Testis (tissue), 5 donors: Measurements from ENCODE around the gene TFEB. TPM values are rescaled to one million over a fixed set of nuclear protein-coding genes. Genes with fewer than 3 reads are reported as not detected.

Experiments
- DNase-seq: peaks from one replicate; pipeline ENCODE4 v3.0.0-alpha.2; 2019
- H3K27ac ChIP-seq, 2 donors: fragments of 200-600 bp; sonication (generic); one replicate each; pipeline ENCODE4 v1.5.1; 2019
- H3K27me3 ChIP-seq: fragments of 200-600 bp; sonication (generic); one replicate; pipeline ENCODE4 v1.5.1; 2019
- H3K36me3 ChIP-seq: fragments of 200-600 bp; sonication (generic); one replicate; pipeline ENCODE4 v1.5.1; 2017; ENCODE audit warnings: low read depth; ENCODE audit errors: missing control alignments
- H3K4me1 ChIP-seq: fragments of 200-600 bp; sonication (generic); one replicate; pipeline ENCODE4 v1.5.1; 2019
- H3K4me3 ChIP-seq, 2 donors: fragments of 200-600 bp; sonication (generic); one replicate each; pipeline ENCODE4 v1.5.1; 2017 to 2019
- H3K9me3 ChIP-seq: fragments of 200-600 bp; sonication (generic); one replicate; pipeline ENCODE4 v1.5.1; 2017
- CTCF ChIP-seq, 3 experiments: fragments of 450-650 bp in 2 of 3; fragments of 200-600 bp in 1 of 3; sonication (generic) in 1 of 3; IDR thresholded peaks; one replicate each; pipeline ENCODE4 v1.5.1; 2016 to 2019; ENCODE audit warnings: antibody characterized with exemption in 3 of 3, mild to moderate bottlenecking in 2 of 3, moderate library complexity in 1 of 3
- POLR2A ChIP-seq: fragments of 450-650 bp; IDR thresholded peaks from one replicate; pipeline ENCODE4 v1.6.1; 2017; ENCODE audit warnings: antibody characterized with exemption, mild to moderate bottlenecking, moderate library complexity
- WGBS, 2 donors: methylation state at CpG; one replicate each; pipeline ENCODE4 v1.1.5; 2018; 5-methylcytosine and 5-hydroxymethylcytosine counted together
- intact Hi-C: fragments of 100-400 bp; cut with DNase I; formaldehyde crosslinking; loops from one replicate; pipeline ENCODE4 v1.15.1; 2023; ENCODE audit warnings: low total_unique reads
- long read RNA-seq, 2 donors: transcript quantifications; one replicate each; lab custom pipeline, GENCODE V29; 2026
- polyA plus RNA-seq: library from polyadenylated mRNA; stranded (reverse); fragments of 350-450 nt; fragmentation: Illumina TruSeq; extraction: RNeasy Lipid Tissue Mini Kit (QIAGEN cat#74804); gene quantifications from one replicate; pipeline ENCODE4 v1.2.3, GENCODE V29; 2014; ENCODE audit warnings: low read depth, low replicate concordance; ENCODE audit not compliant: insufficient read depth
- total RNA-seq, 2 donors: library from RNA; depleted of rRNA; stranded (reverse); fragments of >200 nt; gene quantifications; one replicate each; pipeline ENCODE4 v1.2.3, GENCODE V29; 2016

TFEB gene
- total RNA-seq (1 to 10 TPM; 4.5 to 5.2 TPM), polyA plus RNA-seq (6.3 TPM)
- long read RNA-seq, donor 1, partial matches to known transcripts = 0 of 2 reads
- long read RNA-seq, donor 1, other reads (novel, unspliced or antisense) = 0 of 2 reads
- long read RNA-seq, donor 2, partial matches to known transcripts = 0 of 2 reads
- long read RNA-seq, donor 2, other reads (novel, unspliced or antisense) = 0 of 2 reads

GRCh38 chr6:41735427-41736185 lies at the start of gene TFEB:
Gene TFEB, minus strand, starts transcription at chr6:41735608. Its CDS starts 44,395 bp downstream, at chr6:41691213.
- WGBS, 2 donors = 5 to 8% methylated on average over 29 to 50 of the region's 50 CpGs
- TF ChIP-seq CTCF (IDR thresholded peaks at IDR 0.05) = peak; percentile 87 to 97 (median 95)
- no peak for TF ChIP-seq POLR2A
- peak within 1 kb of the TSS; percentile 65 to 90 for H3K27ac ChIP-seq
- H3K9me3 ChIP-seq = no peaks in the 10 kb centered on the region
- H3K4me3 ChIP-seq = peak within 1 kb of the TSS; percentile 69 to 75
- peaks cover 12% of the 10 kb centered on the region for H3K4me1 ChIP-seq
- intact Hi-C loops = no loop called here
- no peaks in the 10 kb centered on the region for H3K36me3 ChIP-seq
- peak; percentile 98 for DNase-seq
- H3K27me3 ChIP-seq = no peaks in the 10 kb centered on the region

GRCh38 chr6:41784581-41785171 lies 49.3 kb upstream of the TFEB start:
- intact Hi-C loops = loop anchor here (5.0 kb wide), 2 partner anchors 138 to 263 kb away; partner anchors contain the start of genes BYSL and MED20
- no peak for TF ChIP-seq CTCF (IDR thresholded peaks at IDR 0.05)
- TF ChIP-seq POLR2A = no peak
- Histone ChIP-seq H3K4me1 (peaks cover 18% of the 10 kb centered on the region), H3K9me3 (no peaks in the 10 kb centered on the region), H3K36me3 (no peaks in the 10 kb centered on the region), H3K27me3 (no peaks in the 10 kb centered on the region), H3K4me3 (no peak overlapping the region), H3K27ac (no peak overlapping the region)
- 83 to 84% methylated on average over 5 of the region's 5 CpGs for WGBS, 2 donors
- no peak for DNase-seq

- no peak for DNase-seq
These were observed 47.8 kb upstream of the TFEB start for GRCh38 chr6:41783106-41783780.

GRCh38 chr6:41781366-41781730 lies 45.9 kb upstream of the TFEB start:
- no peaks in the 10 kb centered on the region for H3K27me3 ChIP-seq
- H3K4me3 ChIP-seq = peak overlapping the region in 1 of 2 donors; percentile 81
- intact Hi-C loops = no loop called here
- no peak for DNase-seq
- H3K27ac ChIP-seq = peak overlapping the region in 1 of 2 donors; percentile 83
- no peak for TF ChIP-seq POLR2A
- TF ChIP-seq CTCF (IDR thresholded peaks at IDR 0.05) = no peak
- H3K4me1 ChIP-seq = peaks cover 28% of the 10 kb centered on the region
- no peaks in the 10 kb centered on the region for H3K36me3 ChIP-seq
- H3K9me3 ChIP-seq = no peaks in the 10 kb centered on the region
- 20 to 26% methylated on average over 3 of the region's 3 CpGs for WGBS, 2 donors

More at GRCh38 chr6:41783106-41783780, 47.8 kb upstream of the TFEB start:
- H3K4me3 ChIP-seq = no peak overlapping the region
- H3K9me3 ChIP-seq = no peaks in the 10 kb centered on the region
- H3K4me1 ChIP-seq = peaks cover 26% of the 10 kb centered on the region
- intact Hi-C loops = no loop called here
- TF ChIP-seq CTCF (IDR thresholded peaks at IDR 0.05) = no peak
- TF ChIP-seq POLR2A = no peak
- WGBS, 2 donors = 81 to 88% methylated on average over 6 of the region's 6 CpGs
- no peaks in the 10 kb centered on the region for H3K36me3 ChIP-seq
- H3K27ac ChIP-seq = no peak overlapping the region
- no peaks in the 10 kb centered on the region for H3K27me3 ChIP-seq
